ENCODE measurements around the gene IL17REL. TPM values are rescaled to one million over a fixed set of nuclear protein-coding genes. Genes with fewer than 3 reads are reported as not detected.
A peak's percentile ranks its signal among the peaks of the same experiment; 100 is the strongest.

Gene IL17REL
- total RNA-seq, 4 donors from 2014 or later = not detected

DNA sequence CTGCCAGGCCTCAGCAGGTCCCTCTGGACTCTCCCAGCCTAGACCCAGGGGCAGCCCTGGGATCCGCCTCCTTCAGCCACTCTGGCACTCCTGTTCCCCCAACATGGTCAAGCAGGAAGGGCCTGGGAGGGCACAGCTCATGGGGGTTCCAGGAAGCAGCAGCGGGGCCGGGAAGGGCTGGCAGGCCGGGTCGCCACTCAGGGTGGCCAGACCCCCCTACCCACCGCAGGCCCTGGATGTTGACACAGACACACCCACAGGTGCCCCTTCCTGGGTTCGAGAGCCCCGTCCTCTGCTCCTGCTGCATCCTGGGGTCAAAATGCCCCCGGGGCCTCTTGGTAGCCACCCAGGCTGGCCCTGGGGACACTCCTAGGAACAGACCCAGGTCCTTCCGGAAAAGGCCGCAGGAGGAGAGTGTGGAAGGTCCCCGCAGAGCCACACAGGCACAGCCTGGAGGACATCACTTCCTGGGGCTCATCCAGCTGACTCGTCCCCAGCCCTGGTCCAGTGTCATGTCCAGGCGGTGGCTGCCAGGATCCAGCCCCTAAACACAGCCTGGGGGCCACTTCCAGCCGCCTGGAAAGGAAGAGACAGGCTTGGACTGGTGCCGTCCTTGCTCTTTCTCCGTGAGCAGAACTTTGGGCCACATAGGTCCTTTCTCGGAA lies 58.8 kb downstream of the IL17REL start:
- Histone ChIP-seq H3K27me3 (no peaks in the 10 kb centered on the region), H3K4me1 (peaks cover 66 to 70% of the 10 kb centered on the region in 2 donors), H3K9me3 (no peaks in the 10 kb centered on the region), H3K36me3 (no peaks in the 10 kb centered on the region), H3K27ac (peak overlapping the region; percentile 99), H3K4me3 (replicated peaks in 1 of 3) (no peak overlapping the region)
- peak; percentile 41 to 55 for DNase-seq
- WGBS, 2 donors = 48 to 75% methylated on average over 8 to 15 of the region's 18 CpGs
- no peak for TF ChIP-seq POLR2A (IDR thresholded peaks at IDR 0.05)
- TF ChIP-seq, protein P1, sequence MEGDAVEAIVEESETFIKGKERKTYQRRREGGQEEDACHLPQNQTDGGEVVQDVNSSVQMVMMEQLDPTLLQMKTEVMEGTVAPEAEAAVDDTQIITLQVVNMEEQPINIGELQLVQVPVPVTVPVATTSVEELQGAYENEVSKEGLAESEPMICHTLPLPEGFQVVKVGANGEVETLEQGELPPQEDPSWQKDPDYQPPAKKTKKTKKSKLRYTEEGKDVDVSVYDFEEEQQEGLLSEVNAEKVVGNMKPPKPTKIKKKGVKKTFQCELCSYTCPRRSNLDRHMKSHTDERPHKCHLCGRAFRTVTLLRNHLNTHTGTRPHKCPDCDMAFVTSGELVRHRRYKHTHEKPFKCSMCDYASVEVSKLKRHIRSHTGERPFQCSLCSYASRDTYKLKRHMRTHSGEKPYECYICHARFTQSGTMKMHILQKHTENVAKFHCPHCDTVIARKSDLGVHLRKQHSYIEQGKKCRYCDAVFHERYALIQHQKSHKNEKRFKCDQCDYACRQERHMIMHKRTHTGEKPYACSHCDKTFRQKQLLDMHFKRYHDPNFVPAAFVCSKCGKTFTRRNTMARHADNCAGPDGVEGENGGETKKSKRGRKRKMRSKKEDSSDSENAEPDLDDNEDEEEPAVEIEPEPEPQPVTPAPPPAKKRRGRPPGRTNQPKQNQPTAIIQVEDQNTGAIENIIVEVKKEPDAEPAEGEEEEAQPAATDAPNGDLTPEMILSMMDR (IDR thresholded peaks at IDR 0.05) = no peak
- intact Hi-C loops (cut with DNase I) = no loop called here

DNA sequence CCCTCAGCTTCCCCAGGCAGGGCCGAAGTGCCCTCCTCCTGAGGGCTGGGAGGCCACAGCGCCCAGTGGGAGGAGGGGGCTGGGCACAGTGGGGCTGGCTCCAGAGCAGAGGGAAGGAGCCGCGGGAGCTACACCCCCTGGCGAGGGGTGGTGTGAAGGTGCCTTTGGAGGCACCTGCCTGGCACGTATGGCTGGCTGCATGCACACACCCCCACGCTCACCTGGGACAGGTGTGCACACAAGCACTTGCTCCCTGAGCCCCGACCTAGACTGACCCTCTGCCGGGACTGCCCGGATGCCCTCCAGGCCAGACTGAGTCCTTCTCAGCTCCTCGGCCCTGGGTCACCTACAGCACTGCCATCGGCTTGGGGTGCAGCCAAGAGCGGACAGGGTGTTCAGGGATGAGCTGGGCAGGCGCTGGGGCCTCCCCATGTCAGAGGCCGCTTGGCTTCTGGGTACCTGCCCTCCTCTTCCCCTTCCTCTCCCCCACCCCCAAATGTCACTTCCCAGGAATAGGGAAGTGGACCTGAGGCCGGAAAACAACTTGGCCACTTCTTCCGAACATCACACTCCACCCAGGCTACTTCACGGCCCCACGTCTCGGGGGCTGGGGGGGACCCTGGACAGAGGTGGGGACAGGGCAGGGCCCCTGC lies 59.4 kb downstream of the IL17REL start:
- Histone ChIP-seq H3K4me1 (peaks cover 73 to 75% of the 10 kb centered on the region in 2 donors), H3K36me3 (no peaks in the 10 kb centered on the region), H3K4me3 (replicated peaks in 1 of 3) (no peak overlapping the region), H3K27me3 (no peaks in the 10 kb centered on the region), H3K9me3 (no peaks in the 10 kb centered on the region), H3K27ac (peak overlapping the region; percentile 99)
- TF ChIP-seq, protein P1 (IDR thresholded peaks at IDR 0.05) = peak in 1 of 6 experiments; percentile 12
- TF ChIP-seq POLR2A (IDR thresholded peaks at IDR 0.05) = peak in 1 of 2 donors; percentile 50
- 57 to 77% methylated on average over 9 to 14 of the region's 20 CpGs for WGBS, 2 donors
- peak; percentile 82 to 83 for DNase-seq
- intact Hi-C loops (cut with DNase I) = no loop called here

DNA sequence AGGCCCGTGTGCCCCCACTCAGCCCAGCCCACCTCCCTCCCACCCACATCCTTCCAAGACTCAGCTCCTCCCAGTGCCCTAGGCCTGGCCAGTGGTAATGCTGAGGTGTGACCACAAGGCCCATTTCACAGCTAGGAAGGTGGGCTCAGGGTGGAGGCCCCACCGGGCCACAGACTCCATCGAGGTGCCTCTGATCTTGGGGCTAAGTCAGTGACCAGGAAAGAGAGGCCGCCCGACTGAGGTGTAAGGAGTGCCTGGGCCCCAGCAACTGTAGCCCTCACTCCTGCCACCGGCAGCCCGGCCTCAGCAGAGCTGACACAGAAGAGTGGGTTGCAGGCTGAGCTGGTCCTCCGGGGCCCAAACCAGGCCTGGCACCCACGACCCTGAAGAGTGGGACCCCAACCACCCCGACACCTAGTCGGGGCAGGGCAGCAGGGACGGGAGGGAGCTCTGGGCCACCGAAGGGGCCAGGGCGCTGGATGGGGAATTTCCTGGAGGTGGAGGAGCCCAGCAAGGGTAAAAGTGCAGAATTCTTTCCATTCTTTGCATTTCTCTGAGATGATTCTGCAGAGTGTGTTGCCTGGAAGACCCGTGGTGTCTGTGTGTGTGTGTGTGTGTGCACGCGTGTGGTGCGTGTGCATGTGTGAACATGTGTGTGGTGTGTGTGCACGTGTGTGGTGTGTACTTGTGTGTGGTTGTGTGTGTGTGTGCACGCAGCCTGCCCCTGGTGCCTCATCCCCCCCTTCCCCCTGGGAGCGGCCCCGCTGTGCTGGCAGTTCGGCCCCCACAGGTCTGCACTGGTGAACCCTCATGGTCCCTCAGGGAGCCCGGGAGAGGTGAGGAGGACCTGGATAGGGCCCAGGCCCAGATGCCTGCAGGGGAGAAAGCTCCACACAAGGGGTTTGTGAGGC lies 60.3 kb downstream of the IL17REL start:
- 61 to 67% methylated on average over 18 to 22 of the region's 24 CpGs for WGBS, 2 donors
- Histone ChIP-seq H3K4me3 (replicated peaks in 1 of 3) (no peak overlapping the region), H3K9me3 (no peaks in the 10 kb centered on the region), H3K4me1 (peaks cover 78 to 85% of the 10 kb centered on the region in 2 donors), H3K36me3 (no peaks in the 10 kb centered on the region), H3K27ac (peak overlapping the region; percentile 99), H3K27me3 (no peaks in the 10 kb centered on the region)
- peak; percentile 40 to 57 for DNase-seq
- intact Hi-C loops (cut with DNase I) = no loop called here
- TF ChIP-seq, protein P1 (IDR thresholded peaks at IDR 0.05) = no peak
- TF ChIP-seq POLR2A (IDR thresholded peaks at IDR 0.05) = no peak

DNA sequence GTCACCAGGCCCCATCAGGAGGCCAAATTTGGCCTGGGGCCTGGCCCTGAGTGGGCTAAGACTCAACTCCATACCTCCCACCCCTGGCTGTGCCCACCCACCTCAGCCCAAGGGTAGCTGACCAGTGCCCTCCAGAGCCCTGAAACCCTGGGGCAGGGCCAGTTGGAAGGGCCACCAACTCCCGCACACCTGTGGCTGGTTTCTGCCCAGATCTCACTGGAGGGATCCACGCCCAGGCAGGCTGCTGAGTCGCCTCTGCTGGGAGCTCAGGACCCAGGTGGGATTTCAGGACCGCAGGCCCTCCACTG lies 60.9 kb downstream of the IL17REL start:
- intact Hi-C loops (cut with DNase I) = no loop called here
- no peaks in the 10 kb centered on the region for H3K9me3 ChIP-seq
- H3K27me3 ChIP-seq = no peaks in the 10 kb centered on the region
- DNase-seq = peak in 1 of 2 donors; percentile 40
- WGBS, 2 donors = 81 to 100% methylated on average over 1 to 3 of the region's 4 CpGs
- H3K27ac ChIP-seq = peak overlapping the region; percentile 99
- H3K4me3 ChIP-seq (replicated peaks in 1 of 3) = no peak overlapping the region
- no peaks in the 10 kb centered on the region for H3K36me3 ChIP-seq
- H3K4me1 ChIP-seq = peaks cover 78 to 89% of the 10 kb centered on the region in 2 donors
- TF ChIP-seq, protein P1 (IDR thresholded peaks at IDR 0.05) = no peak
- TF ChIP-seq POLR2A (IDR thresholded peaks at IDR 0.05) = no peak
